Osteocyte (in vitro differentiated cells): ENCODE results near the gene DEFB128. TPM values are rescaled to one million over a fixed set of nuclear protein-coding genes. Genes with fewer than 3 reads are reported as not detected.
"Not testable (repeated sequence)": the region's sequence is repeated elsewhere in the genome, so short reads cannot be mapped to it uniquely, and the experiment has no call there.

Source experiments
- DNase-seq: peaks from one replicate; pipeline ENCODE4 v3.0.0; 2021; ENCODE audit warnings: mixed read lengths; ENCODE audit not compliant: unreplicated experiment; ENCODE audit errors: extremely low spot score
- H3K27ac Mint-ChIP-seq: one replicate; pipeline ENCODE4 v1.8.0; 2021; ENCODE audit warnings: mild to moderate bottlenecking, mixed read lengths; ENCODE audit not compliant: unreplicated experiment
- H3K27me3 Mint-ChIP-seq: one replicate; pipeline ENCODE4 v1.8.0; 2021; ENCODE audit warnings: mixed read lengths; ENCODE audit not compliant: unreplicated experiment
- H3K36me3 Mint-ChIP-seq: one replicate; pipeline ENCODE4 v1.8.0; 2021; ENCODE audit warnings: mixed read lengths; ENCODE audit not compliant: unreplicated experiment
- H3K4me1 Mint-ChIP-seq: one replicate; pipeline ENCODE4 v1.8.0; 2021; ENCODE audit warnings: mixed read lengths; ENCODE audit not compliant: unreplicated experiment
- H3K4me3 Mint-ChIP-seq: one replicate; pipeline ENCODE4 v1.8.0; 2021; ENCODE audit warnings: mild to moderate bottlenecking, moderate library complexity, mixed read lengths; ENCODE audit not compliant: unreplicated experiment
- H3K9me3 Mint-ChIP-seq: one replicate; pipeline ENCODE4 v1.8.0; 2021; ENCODE audit warnings: mixed read lengths; ENCODE audit not compliant: unreplicated experiment
- total RNA-seq: library from RNA; stranded (reverse); gene quantifications from 2 replicates; pipeline ENCODE4 v1.2.1, GENCODE V29; 2021
- TF ChIP-seq, protein P1 (sequence below): fragments of 200-600 bp; sonication (generic); IDR thresholded peaks from 2 replicates; pipeline ENCODE4 v1.5.0; 2021; ENCODE audit warnings: antibody characterized with exemption, mild to moderate bottlenecking, moderate library complexity

The DEFB128 gene
- total RNA-seq, 1 donor from 2014 or later: not detected

DNA sequence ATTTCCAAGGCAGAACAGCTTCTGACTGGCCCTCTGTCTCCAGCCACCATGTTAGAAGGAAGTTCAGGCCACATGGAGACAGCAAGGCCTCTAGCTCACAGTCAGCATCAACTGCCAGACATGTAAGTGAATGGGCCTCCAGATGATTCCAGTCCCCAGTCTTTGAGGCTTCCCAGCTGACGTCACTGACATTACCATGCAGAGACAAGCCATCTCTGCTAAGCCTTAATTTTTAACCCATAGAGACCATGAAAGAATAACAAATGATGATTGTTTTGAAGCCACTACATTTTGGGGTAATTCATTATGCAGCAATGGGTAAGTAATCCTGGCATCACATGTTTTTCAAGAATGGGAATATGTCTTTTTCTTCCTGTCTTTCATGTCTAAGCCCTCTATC lies 26.3 kb upstream of the DEFB128 start:
- TF ChIP-seq, protein P1, sequence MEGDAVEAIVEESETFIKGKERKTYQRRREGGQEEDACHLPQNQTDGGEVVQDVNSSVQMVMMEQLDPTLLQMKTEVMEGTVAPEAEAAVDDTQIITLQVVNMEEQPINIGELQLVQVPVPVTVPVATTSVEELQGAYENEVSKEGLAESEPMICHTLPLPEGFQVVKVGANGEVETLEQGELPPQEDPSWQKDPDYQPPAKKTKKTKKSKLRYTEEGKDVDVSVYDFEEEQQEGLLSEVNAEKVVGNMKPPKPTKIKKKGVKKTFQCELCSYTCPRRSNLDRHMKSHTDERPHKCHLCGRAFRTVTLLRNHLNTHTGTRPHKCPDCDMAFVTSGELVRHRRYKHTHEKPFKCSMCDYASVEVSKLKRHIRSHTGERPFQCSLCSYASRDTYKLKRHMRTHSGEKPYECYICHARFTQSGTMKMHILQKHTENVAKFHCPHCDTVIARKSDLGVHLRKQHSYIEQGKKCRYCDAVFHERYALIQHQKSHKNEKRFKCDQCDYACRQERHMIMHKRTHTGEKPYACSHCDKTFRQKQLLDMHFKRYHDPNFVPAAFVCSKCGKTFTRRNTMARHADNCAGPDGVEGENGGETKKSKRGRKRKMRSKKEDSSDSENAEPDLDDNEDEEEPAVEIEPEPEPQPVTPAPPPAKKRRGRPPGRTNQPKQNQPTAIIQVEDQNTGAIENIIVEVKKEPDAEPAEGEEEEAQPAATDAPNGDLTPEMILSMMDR: no peak
- H3K27ac Mint-ChIP-seq: no peak overlapping the region
- H3K27me3 Mint-ChIP-seq: peaks cover 50% of the 10 kb centered on the region
- no peaks in the 10 kb centered on the region for H3K4me1 Mint-ChIP-seq
- H3K36me3 Mint-ChIP-seq: no peaks in the 10 kb centered on the region
- H3K9me3 Mint-ChIP-seq: no peaks in the 10 kb centered on the region
- no peak for DNase-seq
- H3K4me3 Mint-ChIP-seq: no peak overlapping the region

DNA sequence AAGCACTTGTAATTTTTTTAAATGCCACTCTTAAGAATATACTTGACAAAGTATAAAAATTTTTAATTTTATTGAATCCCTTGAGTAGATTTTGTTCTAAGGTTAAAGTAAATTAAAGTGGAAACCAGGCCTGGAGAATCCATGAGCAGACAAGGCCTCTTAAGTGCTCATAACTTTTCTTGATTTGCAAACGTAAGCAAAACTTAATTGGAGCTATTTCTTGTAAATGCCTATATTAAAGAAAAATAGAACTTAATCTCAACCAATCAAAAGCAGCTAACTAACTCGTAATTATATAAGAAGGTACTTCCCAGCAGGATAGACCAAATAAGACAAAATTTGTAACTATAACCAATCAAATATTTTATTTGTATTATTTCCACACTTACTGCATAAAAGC lies 24.9 kb upstream of the DEFB128 start:
- DNase-seq: no peak
- peaks cover 45% of the 10 kb centered on the region for H3K27me3 Mint-ChIP-seq
- no peaks in the 10 kb centered on the region for H3K36me3 Mint-ChIP-seq
- no peak overlapping the region for H3K27ac Mint-ChIP-seq
- no peaks in the 10 kb centered on the region for H3K9me3 Mint-ChIP-seq
- H3K4me3 Mint-ChIP-seq: no peak overlapping the region
- TF ChIP-seq, protein P1: no peak
- no peaks in the 10 kb centered on the region for H3K4me1 Mint-ChIP-seq

DNA sequence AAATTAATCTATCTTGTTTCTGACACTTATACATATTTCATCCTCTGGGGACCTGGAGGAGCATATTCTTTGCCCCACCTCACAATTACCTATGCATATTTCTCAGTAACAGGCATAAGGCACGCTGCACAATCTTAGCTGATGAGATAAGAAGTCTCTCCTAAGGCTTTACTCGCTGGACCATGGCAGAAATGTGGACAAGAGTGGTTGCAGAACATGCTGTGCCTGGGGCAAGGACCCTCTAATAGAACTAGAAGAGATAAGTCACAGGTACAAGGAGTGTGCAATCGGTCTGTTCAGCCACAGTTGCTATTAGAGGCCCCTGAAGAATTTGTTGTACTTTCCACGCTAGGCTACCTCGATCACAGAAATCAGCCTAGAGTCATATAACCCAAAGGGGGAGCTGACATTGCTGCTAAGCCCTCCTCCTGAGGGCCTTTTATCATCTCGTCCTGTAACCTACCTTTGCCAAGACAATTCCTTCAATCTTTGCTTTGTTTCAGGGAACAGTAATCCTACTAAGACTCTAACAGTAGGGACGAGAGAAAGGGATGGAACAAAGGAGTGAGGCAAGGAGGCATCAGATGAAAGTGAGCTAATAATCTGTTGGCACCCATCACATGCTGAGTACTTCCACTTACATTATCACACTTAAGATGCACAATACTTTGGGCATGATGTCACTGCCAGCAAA lies 21.4 kb upstream of the DEFB128 start:
- no peak for DNase-seq
- H3K9me3 Mint-ChIP-seq: no peaks in the 10 kb centered on the region
- no peak overlapping the region for H3K4me3 Mint-ChIP-seq
- H3K27ac Mint-ChIP-seq: no peak overlapping the region
- H3K4me1 Mint-ChIP-seq: no peaks in the 10 kb centered on the region
- TF ChIP-seq, protein P1: no peak
- peaks cover 46% of the 10 kb centered on the region for H3K27me3 Mint-ChIP-seq
- no peaks in the 10 kb centered on the region for H3K36me3 Mint-ChIP-seq

DNA sequence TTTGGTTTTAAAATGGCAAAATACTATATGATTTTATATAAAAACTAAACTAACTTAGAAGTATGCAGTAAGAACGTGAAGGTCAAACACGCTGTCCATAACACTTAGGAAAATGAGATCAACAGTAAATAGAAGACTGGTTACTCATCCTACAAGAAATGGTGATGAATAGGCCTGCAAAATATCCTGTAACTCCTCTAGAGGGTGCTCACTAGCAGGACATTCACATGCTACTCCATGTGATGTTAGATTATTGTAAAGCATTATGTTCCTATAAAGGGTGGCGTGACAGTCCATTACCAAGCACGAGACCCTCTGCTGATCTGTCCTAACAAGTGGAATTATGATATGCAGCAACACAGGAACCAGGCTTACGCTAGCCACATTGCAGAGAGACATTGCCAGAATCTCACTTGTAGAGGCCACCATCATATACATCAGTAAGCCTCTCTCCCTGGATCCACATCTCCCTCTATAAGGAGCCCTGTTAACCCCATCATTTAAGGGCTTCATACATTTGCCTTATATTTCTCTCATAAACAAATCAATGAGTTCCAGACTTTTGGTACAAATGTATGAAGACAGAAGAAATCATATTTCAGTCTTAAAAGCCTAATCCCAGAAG lies 19.5 kb upstream of the DEFB128 start:
- H3K27ac Mint-ChIP-seq: no peak overlapping the region
- DNase-seq: no peak
- H3K9me3 Mint-ChIP-seq: no peaks in the 10 kb centered on the region
- no peaks in the 10 kb centered on the region for H3K4me1 Mint-ChIP-seq
- TF ChIP-seq, protein P1: peak; percentile 69
- H3K27me3 Mint-ChIP-seq: peaks cover 54% of the 10 kb centered on the region
- H3K4me3 Mint-ChIP-seq: no peak overlapping the region
- no peaks in the 10 kb centered on the region for H3K36me3 Mint-ChIP-seq

DNA sequence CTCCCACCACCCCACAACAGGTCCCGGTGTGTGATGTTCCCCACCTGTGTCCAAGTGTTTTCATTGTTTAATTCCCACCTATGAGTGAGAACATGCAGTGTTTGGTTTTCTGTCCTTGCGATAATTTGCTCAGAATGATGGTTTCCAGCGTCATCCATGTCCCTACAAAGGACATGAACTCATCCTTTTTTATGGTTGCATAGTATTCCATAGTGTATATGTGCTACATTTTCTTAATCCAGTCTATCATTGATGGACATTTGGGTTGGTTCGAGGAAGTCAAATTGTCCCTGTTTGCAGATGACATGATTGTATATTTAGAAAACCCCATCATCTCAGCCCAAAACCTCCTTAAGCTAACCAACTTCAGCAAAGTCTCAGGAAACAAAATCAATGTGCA lies 14.1 kb upstream of the DEFB128 start:
- not testable (repeated sequence) for H3K4me1 Mint-ChIP-seq, H3K4me3 Mint-ChIP-seq, H3K9me3 Mint-ChIP-seq, DNase-seq, H3K36me3 Mint-ChIP-seq, H3K27ac Mint-ChIP-seq
- peaks cover 36% of the 10 kb centered on the region for H3K27me3 Mint-ChIP-seq
